Transverse colon (tissue), 4 donors: ENCODE data around the gene KDM6B.

Source experiments
- EP300 ChIP-seq: sonication (generic); formaldehyde crosslinking; IDR thresholded peaks from one replicate; pipeline ENCODE4 v1.6.1; 2017; ENCODE audit warnings: antibody characterized with exemption, low read depth
- POLR2A ChIP-seq: fragments of 450-650 bp; IDR thresholded peaks from one replicate; pipeline ENCODE4 v1.6.1; 2016; ENCODE audit warnings: antibody characterized with exemption, mild to moderate bottlenecking, moderate library complexity
- POLR2AphosphoS5 ChIP-seq, 3 donors: sonication (generic); formaldehyde crosslinking; IDR thresholded peaks; one replicate each; pipeline ENCODE4 v1.6.1; 2016; ENCODE audit warnings: antibody characterized with exemption in 3 of 3
- TF ChIP-seq, protein P1 (sequence below), 5 experiments: fragments of 200-600 bp in 3 of 5; fragments of 450-650 bp in 2 of 5; sonication (generic) in 3 of 5; IDR thresholded peaks; 1 replicate in 2 of 5; 2 replicates in 3 of 5; pipeline ENCODE4 v1.5.1; 2016 to 2017; ENCODE audit warnings: antibody characterized with exemption in 5 of 5, inconsistent platforms in 3 of 5, mild to moderate bottlenecking in 2 of 5, moderate library complexity in 1 of 5

DNA sequence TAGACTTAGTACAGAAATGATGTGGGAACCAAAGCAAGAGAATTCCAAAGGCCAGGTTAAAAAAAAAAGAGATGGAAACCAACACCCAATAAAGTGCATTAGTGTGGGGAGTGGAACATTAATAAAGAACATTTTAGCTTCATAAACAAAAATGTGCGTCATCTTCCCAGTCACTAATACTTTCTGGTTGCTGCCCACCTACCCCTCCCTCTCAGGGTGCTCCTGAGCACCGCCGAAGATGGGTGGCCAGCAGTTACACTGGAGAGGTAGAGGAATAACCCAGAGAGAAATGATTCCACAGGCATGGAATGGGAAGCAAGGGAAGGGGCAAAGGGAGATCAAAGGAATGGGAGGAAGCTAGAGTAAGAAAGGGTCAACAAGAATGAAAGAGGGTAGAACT is 48.6 kb downstream of the KDM6B start:
- TF ChIP-seq, protein P1, sequence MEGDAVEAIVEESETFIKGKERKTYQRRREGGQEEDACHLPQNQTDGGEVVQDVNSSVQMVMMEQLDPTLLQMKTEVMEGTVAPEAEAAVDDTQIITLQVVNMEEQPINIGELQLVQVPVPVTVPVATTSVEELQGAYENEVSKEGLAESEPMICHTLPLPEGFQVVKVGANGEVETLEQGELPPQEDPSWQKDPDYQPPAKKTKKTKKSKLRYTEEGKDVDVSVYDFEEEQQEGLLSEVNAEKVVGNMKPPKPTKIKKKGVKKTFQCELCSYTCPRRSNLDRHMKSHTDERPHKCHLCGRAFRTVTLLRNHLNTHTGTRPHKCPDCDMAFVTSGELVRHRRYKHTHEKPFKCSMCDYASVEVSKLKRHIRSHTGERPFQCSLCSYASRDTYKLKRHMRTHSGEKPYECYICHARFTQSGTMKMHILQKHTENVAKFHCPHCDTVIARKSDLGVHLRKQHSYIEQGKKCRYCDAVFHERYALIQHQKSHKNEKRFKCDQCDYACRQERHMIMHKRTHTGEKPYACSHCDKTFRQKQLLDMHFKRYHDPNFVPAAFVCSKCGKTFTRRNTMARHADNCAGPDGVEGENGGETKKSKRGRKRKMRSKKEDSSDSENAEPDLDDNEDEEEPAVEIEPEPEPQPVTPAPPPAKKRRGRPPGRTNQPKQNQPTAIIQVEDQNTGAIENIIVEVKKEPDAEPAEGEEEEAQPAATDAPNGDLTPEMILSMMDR (IDR thresholded peaks at IDR 0.05) = no peak
- no peak for TF ChIP-seq POLR2A
- no peak for TF ChIP-seq EP300
- TF ChIP-seq POLR2AphosphoS5 (IDR thresholded peaks at IDR 0.05) = peak in 1 of 3 donors; percentile 7
